ENCODE measurements around the gene ARHGEF16.

- TF ChIP-seq CTCF (IDR thresholded peaks at IDR 0.05 in 8 of 11, conservative IDR thresholded peaks at IDR 0.05 in 3 of 11): no peak
- no peak for TF ChIP-seq POLR2A (IDR thresholded peaks at IDR 0.05)
Measured at GRCh38 chr1:3501856-3502640, 47.6 kb downstream of the ARHGEF16 start.

Measured in spleen (tissue), 7 donors.